ENCODE measurements around the gene HMGB4.

Gene HMGB4

GRCh38 chr1:33899746-33900145, 35.9 kb downstream of the HMGB4 start:
- DNase-seq: no peak

- no peak for DNase-seq
These were observed 38.8 kb downstream of the HMGB4 start for GRCh38 chr1:33902486-33903209.

GRCh38 chr1:33903210-33903589, 39.3 kb downstream of the HMGB4 start:
- peak in 1 of 2 experiments; percentile 45 for DNase-seq

- DNase-seq: no peak
These were observed 41.4 kb downstream of the HMGB4 start for GRCh38 chr1:33905241-33905640.

- no peak for DNase-seq
These were observed 42.3 kb downstream of the HMGB4 start for GRCh38 chr1:33906156-33906555.

GRCh38 chr1:33908324-33908956, 44.6 kb downstream of the HMGB4 start:
- DNase-seq: peak in 1 of 2 experiments; percentile 46

Data from NCI-H446 (cell line).